Measurements from ENCODE around the gene SLC25A23. TPM values are rescaled to one million over a fixed set of nuclear protein-coding genes. Genes with fewer than 3 reads are reported as not detected.

The SLC25A23 gene
- total and polyA plus RNA-seq, 10 of the 15 experiments (the other 5 are each of a cell fraction or from before 2014, with no cell fraction given): 10.2 to 85.8 (median 50.0) TPM

DNA sequence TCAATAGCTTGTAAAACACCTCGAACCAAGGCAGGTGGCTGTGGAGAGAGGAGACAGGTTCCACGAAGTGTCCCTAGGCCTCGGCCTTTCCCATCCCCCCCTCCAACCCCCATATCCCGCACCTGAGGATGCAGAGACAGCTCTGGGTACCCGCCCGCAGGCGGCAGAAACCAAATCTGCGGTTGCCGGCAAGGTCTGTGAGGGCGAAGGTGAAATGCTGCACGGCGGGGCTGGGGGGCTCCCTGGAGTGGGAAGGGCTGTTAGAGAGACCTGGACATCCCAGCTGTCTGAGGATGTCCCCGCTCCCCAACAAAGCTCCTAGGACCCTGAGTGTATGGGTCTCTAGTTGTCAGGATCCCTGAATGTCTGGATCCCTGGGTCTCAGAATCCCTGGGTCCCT, 19.2 kb upstream of the SLC25A23 start (continued):
- TF ChIP-seq, protein P1, sequence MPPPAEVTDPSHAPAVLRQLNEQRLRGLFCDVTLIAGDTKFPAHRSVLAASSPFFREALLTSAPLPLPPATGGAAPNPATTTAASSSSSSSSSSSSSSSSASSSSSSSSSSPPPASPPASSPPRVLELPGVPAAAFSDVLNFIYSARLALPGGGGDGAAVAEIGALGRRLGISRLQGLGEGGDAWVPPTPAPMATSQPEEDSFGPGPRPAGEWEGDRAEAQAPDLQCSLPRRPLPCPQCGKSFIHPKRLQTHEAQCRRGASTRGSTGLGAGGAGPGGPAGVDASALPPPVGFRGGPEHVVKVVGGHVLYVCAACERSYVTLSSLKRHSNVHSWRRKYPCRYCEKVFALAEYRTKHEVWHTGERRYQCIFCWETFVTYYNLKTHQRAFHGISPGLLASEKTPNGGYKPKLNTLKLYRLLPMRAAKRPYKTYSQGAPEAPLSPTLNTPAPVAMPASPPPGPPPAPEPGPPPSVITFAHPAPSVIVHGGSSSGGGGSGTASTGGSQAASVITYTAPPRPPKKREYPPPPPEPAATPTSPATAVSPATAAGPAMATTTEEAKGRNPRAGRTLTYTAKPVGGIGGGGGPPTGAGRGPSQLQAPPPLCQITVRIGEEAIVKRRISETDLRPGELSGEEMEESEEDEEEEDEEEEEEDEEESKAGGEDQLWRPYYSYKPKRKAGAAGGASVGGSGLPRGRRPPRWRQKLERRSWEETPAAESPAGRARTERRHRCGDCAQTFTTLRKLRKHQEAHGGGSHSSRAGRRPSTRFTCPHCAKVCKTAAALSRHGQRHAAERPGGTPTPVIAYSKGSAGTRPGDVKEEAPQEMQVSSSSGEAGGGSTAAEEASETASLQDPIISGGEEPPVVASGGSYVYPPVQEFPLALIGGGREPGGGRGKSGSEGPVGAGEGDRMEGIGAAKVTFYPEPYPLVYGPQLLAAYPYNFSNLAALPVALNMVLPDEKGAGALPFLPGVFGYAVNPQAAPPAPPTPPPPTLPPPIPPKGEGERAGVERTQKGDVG (CRISPR knock-in tag; IDR thresholded peaks at IDR 0.05): no peak
- TF ChIP-seq, protein P2, sequence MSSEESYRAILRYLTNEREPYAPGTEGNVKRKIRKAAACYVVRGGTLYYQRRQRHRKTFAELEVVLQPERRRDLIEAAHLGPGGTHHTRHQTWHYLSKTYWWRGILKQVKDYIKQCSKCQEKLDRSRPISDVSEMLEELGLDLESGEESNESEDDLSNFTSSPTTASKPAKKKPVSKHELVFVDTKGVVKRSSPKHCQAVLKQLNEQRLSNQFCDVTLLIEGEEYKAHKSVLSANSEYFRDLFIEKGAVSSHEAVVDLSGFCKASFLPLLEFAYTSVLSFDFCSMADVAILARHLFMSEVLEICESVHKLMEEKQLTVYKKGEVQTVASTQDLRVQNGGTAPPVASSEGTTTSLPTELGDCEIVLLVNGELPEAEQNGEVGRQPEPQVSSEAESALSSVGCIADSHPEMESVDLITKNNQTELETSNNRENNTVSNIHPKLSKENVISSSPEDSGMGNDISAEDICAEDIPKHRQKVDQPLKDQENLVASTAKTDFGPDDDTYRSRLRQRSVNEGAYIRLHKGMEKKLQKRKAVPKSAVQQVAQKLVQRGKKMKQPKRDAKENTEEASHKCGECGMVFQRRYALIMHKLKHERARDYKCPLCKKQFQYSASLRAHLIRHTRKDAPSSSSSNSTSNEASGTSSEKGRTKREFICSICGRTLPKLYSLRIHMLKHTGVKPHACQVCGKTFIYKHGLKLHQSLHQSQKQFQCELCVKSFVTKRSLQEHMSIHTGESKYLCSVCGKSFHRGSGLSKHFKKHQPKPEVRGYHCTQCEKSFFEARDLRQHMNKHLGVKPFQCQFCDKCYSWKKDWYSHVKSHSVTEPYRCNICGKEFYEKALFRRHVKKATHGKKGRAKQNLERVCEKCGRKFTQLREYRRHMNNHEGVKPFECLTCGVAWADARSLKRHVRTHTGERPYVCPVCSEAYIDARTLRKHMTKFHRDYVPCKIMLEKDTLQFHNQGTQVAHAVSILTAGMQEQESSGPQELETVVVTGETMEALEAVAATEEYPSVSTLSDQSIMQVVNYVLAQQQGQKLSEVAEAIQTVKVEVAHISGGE (CRISPR knock-in tag; IDR thresholded peaks at IDR 0.05): no peak
- TF ChIP-seq ZNF274 (IDR thresholded peaks at IDR 0.05; ENCODE audit: insufficient read depth, insufficient read length) (no peak), SRF (IDR thresholded peaks at IDR 0.05; ENCODE audit: low read depth in 2 of 2, low read length in 2 of 2) (no peak), CBX3 (IDR thresholded peaks at IDR 0.05; ENCODE audit: borderline replicate concordance, low read depth) (no peak)
